Measurements from ENCODE around the gene RASGRP2. TPM values are rescaled to one million over a fixed set of nuclear protein-coding genes. Genes with fewer than 3 reads are reported as not detected.
A peak's percentile ranks its signal among the peaks of the same experiment; 100 is the strongest.

The RASGRP2 gene
- total RNA-seq, 1 experiment from 2014 or later = 4.0 TPM

DNA sequence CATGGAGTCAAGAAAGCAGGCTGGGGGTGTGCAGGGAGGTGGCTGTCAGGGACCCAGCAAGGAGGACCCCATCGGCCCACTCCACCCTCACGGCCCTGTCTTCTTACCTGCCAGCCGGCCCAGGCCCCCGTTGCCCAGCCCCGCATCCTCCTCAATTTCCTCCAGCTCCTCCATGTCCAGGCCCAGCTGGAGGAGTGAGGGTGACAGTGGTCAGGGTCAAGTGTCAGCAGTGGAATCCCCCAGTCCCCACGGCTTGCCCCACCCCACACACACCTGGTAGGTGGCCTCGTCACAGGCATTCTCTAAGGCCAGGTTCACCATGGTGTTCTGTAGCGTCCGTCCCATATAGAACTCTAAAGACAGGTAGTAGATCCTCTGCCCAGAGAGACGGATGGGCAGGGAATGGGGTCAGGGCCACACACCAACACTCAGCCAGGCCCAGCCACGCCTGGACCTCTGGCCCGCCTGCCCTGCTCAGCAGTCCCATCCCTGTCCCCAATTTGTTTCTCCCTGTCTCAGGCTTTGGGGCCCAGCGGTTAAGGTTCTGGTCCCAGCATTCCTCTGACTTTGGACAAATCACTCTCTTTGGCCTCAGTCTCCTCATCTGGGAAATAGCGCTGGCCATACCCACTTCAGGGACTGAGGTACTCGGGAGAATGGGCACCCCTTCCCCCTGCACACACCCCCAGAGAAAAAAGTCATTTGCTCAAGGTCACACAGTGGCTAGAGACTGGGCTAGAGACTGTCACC is 14.6 kb upstream of the RASGRP2 start:
- ChIA-PET POLR2A (no interaction called here), CTCF (interaction anchor here (0.6 kb wide), 1 partner anchor 975 kb away, joined by 4 read pairs; no protein-coding TSS in a partner anchor)
- TF ChIP-seq, protein P1, sequence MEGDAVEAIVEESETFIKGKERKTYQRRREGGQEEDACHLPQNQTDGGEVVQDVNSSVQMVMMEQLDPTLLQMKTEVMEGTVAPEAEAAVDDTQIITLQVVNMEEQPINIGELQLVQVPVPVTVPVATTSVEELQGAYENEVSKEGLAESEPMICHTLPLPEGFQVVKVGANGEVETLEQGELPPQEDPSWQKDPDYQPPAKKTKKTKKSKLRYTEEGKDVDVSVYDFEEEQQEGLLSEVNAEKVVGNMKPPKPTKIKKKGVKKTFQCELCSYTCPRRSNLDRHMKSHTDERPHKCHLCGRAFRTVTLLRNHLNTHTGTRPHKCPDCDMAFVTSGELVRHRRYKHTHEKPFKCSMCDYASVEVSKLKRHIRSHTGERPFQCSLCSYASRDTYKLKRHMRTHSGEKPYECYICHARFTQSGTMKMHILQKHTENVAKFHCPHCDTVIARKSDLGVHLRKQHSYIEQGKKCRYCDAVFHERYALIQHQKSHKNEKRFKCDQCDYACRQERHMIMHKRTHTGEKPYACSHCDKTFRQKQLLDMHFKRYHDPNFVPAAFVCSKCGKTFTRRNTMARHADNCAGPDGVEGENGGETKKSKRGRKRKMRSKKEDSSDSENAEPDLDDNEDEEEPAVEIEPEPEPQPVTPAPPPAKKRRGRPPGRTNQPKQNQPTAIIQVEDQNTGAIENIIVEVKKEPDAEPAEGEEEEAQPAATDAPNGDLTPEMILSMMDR (IDR thresholded peaks at IDR 0.05; ENCODE audit: insufficient read depth in 1 of 2, low read depth in 1 of 2, low read length in 1 of 2, severe bottlenecking in 1 of 2, unreplicated experiment in 1 of 2) = no peak
- Histone ChIP-seq H3K4me3 (ENCODE audit: low read depth, low read length) (no peak overlapping the region), H3K27me3 (replicated peaks; ENCODE audit: control insufficient read depth, insufficient read depth, low read length) (no peaks in the 10 kb centered on the region), H3K9me3 (no peaks in the 10 kb centered on the region), H3K36me3 (ENCODE audit: control insufficient read depth, insufficient read depth, low read length) (no peaks in the 10 kb centered on the region), H3K4me1 (no peaks in the 10 kb centered on the region)
- intact Hi-C loops (cut with micrococcal nuclease; ENCODE audit: unreplicated experiment) = no loop called here
- H3K9me3 Mint-ChIP-seq (ENCODE audit: unreplicated experiment) = no peaks in the 10 kb centered on the region
- H3K27me3 Mint-ChIP-seq (ENCODE audit: insufficient read depth, unreplicated experiment) = no peaks in the 10 kb centered on the region
- peak in 1 of 2 experiments; percentile 32 for DNase-seq
- no TSS peak for BruUV-seq (replicated peaks)
- peaks cover 54% of the 10 kb centered on the region for H3K36me3 Mint-ChIP-seq (ENCODE audit: insufficient read depth, unreplicated experiment)
- H3K27ac Mint-ChIP-seq (ENCODE audit: unreplicated experiment) = peak overlapping the region; percentile 55
- H3K4me3 Mint-ChIP-seq (ENCODE audit: unreplicated experiment) = no peak overlapping the region
- no peaks in the 10 kb centered on the region for H3K4me1 Mint-ChIP-seq (ENCODE audit: low read depth, unreplicated experiment)

DNA sequence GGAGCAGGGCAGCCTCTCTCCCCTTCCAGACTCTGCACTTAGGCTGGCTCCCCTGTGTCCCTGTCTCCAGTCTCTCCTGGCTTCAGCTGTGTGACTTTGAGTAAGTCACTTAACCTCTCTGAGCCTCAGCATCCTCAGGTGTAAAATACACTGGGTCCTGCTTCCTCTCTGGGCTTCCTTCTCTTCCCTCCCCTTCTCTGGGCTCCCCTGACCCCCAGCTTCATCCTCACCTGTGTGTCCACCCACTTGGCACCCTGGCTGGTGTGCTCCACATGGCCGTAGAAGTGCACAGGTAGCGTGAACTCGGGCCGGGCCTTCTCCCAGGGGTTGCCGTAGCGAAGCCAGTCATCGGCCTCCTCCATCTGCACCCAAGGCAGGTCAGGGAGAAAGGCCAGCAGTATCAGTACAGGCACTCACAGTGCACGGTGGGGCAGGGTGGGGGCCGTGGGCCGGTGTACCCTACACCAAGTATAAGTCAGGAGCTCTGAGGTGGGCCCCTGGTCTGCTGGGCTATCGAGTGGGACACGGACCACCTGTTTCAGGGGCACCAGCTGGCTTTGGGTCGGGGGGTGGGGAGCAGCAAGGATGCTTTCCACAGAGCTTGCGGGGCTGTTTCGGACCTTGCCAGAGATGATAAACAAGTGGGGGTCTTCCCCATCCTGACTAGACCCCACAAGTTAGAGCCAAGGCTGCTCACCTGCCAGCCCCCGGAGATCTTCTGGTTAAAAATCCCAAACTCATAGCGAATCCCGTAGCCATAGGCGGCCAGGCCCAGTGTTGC is 13.8 kb upstream of the RASGRP2 start:
- no peaks in the 10 kb centered on the region for H3K27me3 ChIP-seq (replicated peaks; ENCODE audit: control insufficient read depth, insufficient read depth, low read length)
- Mint-ChIP-seq H3K27me3 (ENCODE audit: insufficient read depth, unreplicated experiment) (no peaks in the 10 kb centered on the region), H3K27ac (ENCODE audit: unreplicated experiment) (peak overlapping the region; percentile 55), H3K4me3 (ENCODE audit: unreplicated experiment) (no peak overlapping the region), H3K4me1 (ENCODE audit: low read depth, unreplicated experiment) (no peaks in the 10 kb centered on the region), H3K36me3 (ENCODE audit: insufficient read depth, unreplicated experiment) (peaks cover 46% of the 10 kb centered on the region), H3K9me3 (ENCODE audit: unreplicated experiment) (no peaks in the 10 kb centered on the region)
- H3K4me3 ChIP-seq (ENCODE audit: low read depth, low read length) = no peak overlapping the region
- BruUV-seq (replicated peaks) = no TSS peak
- TF ChIP-seq, protein P1 (IDR thresholded peaks at IDR 0.05; ENCODE audit: insufficient read depth in 1 of 2, low read depth in 1 of 2, low read length in 1 of 2, severe bottlenecking in 1 of 2, unreplicated experiment in 1 of 2) = no peak
- no peaks in the 10 kb centered on the region for H3K4me1 ChIP-seq
- DNase-seq = peak in 1 of 2 experiments; percentile 34
- no peaks in the 10 kb centered on the region for H3K36me3 ChIP-seq (ENCODE audit: control insufficient read depth, insufficient read depth, low read length)
- ChIA-PET CTCF (no interaction called here), POLR2A (no interaction called here)
- H3K9me3 ChIP-seq = no peaks in the 10 kb centered on the region
- intact Hi-C loops (cut with micrococcal nuclease; ENCODE audit: unreplicated experiment) = no loop called here

DNA sequence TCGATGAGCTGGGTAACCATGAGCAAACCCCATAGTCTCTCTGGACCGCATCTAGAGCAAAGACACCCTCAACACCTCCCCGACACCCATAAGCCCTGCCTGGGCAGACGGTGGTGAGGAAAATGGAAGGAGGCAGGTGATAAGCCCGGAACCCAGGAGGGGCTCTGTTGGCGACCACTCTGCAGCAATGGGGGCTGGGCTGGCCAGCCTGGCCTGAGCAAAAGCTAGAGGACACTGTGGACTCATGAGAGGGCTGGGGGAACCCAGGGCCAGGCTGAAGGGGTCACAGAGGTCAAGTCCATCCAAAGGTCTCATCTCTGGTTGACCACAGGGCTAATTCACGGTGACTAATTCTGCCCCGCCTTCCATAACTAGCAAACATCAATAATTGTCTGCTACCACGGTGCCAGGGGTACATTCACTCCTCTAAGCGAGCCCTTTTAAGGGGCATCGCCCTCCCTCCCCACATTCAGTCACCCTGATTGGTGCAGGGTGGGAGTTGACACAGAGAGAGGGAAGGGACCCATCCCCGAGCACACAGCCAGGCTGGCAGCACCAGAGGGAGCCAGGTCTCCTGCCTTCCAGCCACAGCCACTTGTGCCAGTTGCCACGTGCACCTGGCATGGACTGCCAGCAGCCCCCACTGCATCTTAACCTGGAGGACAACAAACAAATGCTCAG is 11.9 kb upstream of the RASGRP2 start:
- no peak overlapping the region for H3K27ac Mint-ChIP-seq (ENCODE audit: unreplicated experiment)
- no peak overlapping the region for H3K4me3 Mint-ChIP-seq (ENCODE audit: unreplicated experiment)
- no TSS peak for BruUV-seq (replicated peaks)
- ChIA-PET POLR2A (no interaction called here), CTCF (no interaction called here)
- H3K9me3 Mint-ChIP-seq (ENCODE audit: unreplicated experiment) = no peaks in the 10 kb centered on the region
- TF ChIP-seq, protein P1 (IDR thresholded peaks at IDR 0.05; ENCODE audit: insufficient read depth in 1 of 2, low read depth in 1 of 2, low read length in 1 of 2, severe bottlenecking in 1 of 2, unreplicated experiment in 1 of 2) = no peak
- DNase-seq = peak in 1 of 2 experiments; percentile 35
- H3K4me1 ChIP-seq = no peaks in the 10 kb centered on the region
- no peaks in the 10 kb centered on the region for H3K9me3 ChIP-seq
- no peaks in the 10 kb centered on the region for H3K27me3 ChIP-seq (replicated peaks; ENCODE audit: control insufficient read depth, insufficient read depth, low read length)
- H3K4me1 Mint-ChIP-seq (ENCODE audit: low read depth, unreplicated experiment) = no peaks in the 10 kb centered on the region
- H3K36me3 ChIP-seq (ENCODE audit: control insufficient read depth, insufficient read depth, low read length) = no peaks in the 10 kb centered on the region
- no peak overlapping the region for H3K4me3 ChIP-seq (ENCODE audit: low read depth, low read length)
- no peaks in the 10 kb centered on the region for H3K27me3 Mint-ChIP-seq (ENCODE audit: insufficient read depth, unreplicated experiment)
- intact Hi-C loops (cut with micrococcal nuclease; ENCODE audit: unreplicated experiment) = no loop called here
- H3K36me3 Mint-ChIP-seq (ENCODE audit: insufficient read depth, unreplicated experiment) = peaks cover 27% of the 10 kb centered on the region
